SJCRH30 (cell line): ENCODE results near the gene GYPE. TPM values are rescaled to one million over a fixed set of nuclear protein-coding genes. Genes with fewer than 3 reads are reported as not detected.
"Not testable (repeated sequence)": the region's sequence is repeated elsewhere in the genome, so short reads cannot be mapped to it uniquely, and the experiment has no call there.

Experiments used
- DNase-seq, 2 experiments: peaks; one replicate each; pipeline ENCODE4 v3.0.0-alpha.2; 2015 to 2020
- H3K27ac ChIP-seq: fragments of 250-450 bp; sonication (Bioruptor Pico); 2 replicates; pipeline ENCODE4 v1.5.1; 2020; ENCODE audit warnings: mild to moderate bottlenecking, moderate library complexity
- H3K27me3 ChIP-seq: fragments of 250-450 bp; sonication (Bioruptor Pico); 2 replicates; pipeline ENCODE4 v1.5.1; 2020; ENCODE audit warnings: mild to moderate bottlenecking, moderate library complexity
- H3K36me3 ChIP-seq: fragments of 250-450 bp; sonication (Bioruptor Pico); 2 replicates; pipeline ENCODE4 v1.5.1; 2020; ENCODE audit warnings: mild to moderate bottlenecking, moderate library complexity
- H3K4me1 ChIP-seq: fragments of 250-450 bp; sonication (Bioruptor Pico); 2 replicates; pipeline ENCODE4 v1.5.1; 2020; ENCODE audit warnings: mild to moderate bottlenecking, moderate library complexity
- H3K4me3 ChIP-seq: fragments of 250-450 bp; sonication (Bioruptor Pico); 2 replicates; pipeline ENCODE4 v1.5.1; 2020; ENCODE audit warnings: mild to moderate bottlenecking, moderate library complexity
- H3K9me3 ChIP-seq: fragments of 250-450 bp; sonication (Bioruptor Pico); replicated peaks from 2 replicates; pipeline ENCODE4 v1.5.1; 2020; ENCODE audit warnings: mild to moderate bottlenecking, moderate library complexity
- total RNA-seq: library from RNA; depleted of rRNA; stranded (reverse); fragments of >200 nt; shearing (Covaris generic); gene quantifications from 2 replicates; pipeline ENCODE4 v1.2.3, GENCODE V29; 2014

Gene GYPE
- total RNA-seq, 1 experiment from 2014 or later = not detected

GRCh38 chr4:143888189-143888588 lies 17.2 kb downstream of the GYPE start:
- DNase-seq, H3K27me3 ChIP-seq, H3K4me1 ChIP-seq, H3K36me3 ChIP-seq, H3K4me3 ChIP-seq, H3K27ac ChIP-seq, H3K9me3 ChIP-seq: not testable (repeated sequence)

- not testable (repeated sequence) for H3K4me3 ChIP-seq, H3K36me3 ChIP-seq, H3K4me1 ChIP-seq
Observed at GRCh38 chr4:143884965-143885364, 20.4 kb downstream of the GYPE start.

DNA sequence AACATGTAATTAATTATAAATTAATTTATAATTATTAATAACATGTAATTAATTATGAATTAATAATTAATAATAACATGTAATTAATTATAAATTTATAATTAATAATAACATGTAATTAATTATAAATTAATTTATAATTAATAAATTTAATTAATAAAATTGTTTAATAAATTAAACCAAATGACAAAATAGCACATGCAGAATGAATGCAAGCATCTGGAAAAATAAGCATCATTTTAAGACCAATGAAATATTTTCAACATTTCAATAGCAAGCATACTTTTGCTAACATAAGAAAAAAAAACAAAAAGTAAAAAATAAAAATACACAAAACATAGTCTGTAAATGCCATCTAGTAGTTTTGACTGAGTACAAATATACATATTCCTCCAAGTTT lies 21.8 kb downstream of the GYPE start:
- Histone ChIP-seq H3K4me1 (no peaks in the 10 kb centered on the region), H3K27me3 (no peaks in the 10 kb centered on the region), H3K36me3 (no peaks in the 10 kb centered on the region), H3K27ac (no peak overlapping the region), H3K4me3 (no peak overlapping the region), H3K9me3 (no peaks in the 10 kb centered on the region)
- no peak for DNase-seq

More at GRCh38 chr4:143884965-143885364, 20.4 kb downstream of the GYPE start:
- not testable (repeated sequence) for H3K9me3 ChIP-seq, H3K27ac ChIP-seq, H3K27me3 ChIP-seq, DNase-seq

- Histone ChIP-seq H3K27me3 (no peaks in the 10 kb centered on the region), H3K4me1 (no peaks in the 10 kb centered on the region), H3K36me3 (no peaks in the 10 kb centered on the region)
Observed at GRCh38 chr4:143882892-143883291, 22.5 kb downstream of the GYPE start.

GRCh38 chr4:143879561-143879960 lies 25.8 kb downstream of the GYPE start:
- H3K27ac ChIP-seq, H3K4me1 ChIP-seq, H3K9me3 ChIP-seq, H3K4me3 ChIP-seq, H3K27me3 ChIP-seq, DNase-seq, H3K36me3 ChIP-seq: not testable (repeated sequence)

More at GRCh38 chr4:143882892-143883291, 22.5 kb downstream of the GYPE start:
- no peak overlapping the region for H3K27ac ChIP-seq
- no peak overlapping the region for H3K4me3 ChIP-seq
- no peak for DNase-seq
- H3K9me3 ChIP-seq = no peaks in the 10 kb centered on the region

DNA sequence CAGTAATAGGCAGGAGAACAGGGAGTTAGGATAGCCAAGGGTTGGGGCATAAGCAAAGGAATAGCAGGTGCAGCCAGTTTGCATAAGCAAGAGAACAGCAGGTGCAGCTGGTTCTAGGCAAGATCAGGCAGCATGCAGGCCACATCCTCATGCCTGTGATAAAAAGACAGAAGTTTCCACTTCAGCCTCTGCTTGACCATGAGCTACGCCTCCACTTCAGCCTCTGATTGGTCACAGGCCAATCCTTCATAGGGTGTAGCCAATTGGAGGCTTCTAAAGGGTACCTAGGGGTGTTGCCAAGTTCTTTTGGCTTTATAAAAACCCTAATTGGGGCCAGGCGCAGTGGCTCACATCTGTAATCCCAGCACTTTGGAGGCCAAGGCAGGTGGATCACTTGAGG lies 30.0 kb downstream of the GYPE start:
- not testable (repeated sequence) for H3K4me1 ChIP-seq, H3K27me3 ChIP-seq, H3K4me3 ChIP-seq, H3K27ac ChIP-seq, H3K9me3 ChIP-seq, H3K36me3 ChIP-seq, DNase-seq

GRCh38 chr4:143870523-143871268 lies 34.7 kb downstream of the GYPE start:
- not testable (repeated sequence) for H3K4me1 ChIP-seq, H3K27me3 ChIP-seq, H3K36me3 ChIP-seq, H3K27ac ChIP-seq, H3K9me3 ChIP-seq, DNase-seq, H3K4me3 ChIP-seq

GRCh38 chr4:143869925-143870324 lies 35.4 kb downstream of the GYPE start:
- not testable (repeated sequence) for H3K36me3 ChIP-seq, DNase-seq, H3K27ac ChIP-seq, H3K27me3 ChIP-seq, H3K9me3 ChIP-seq, H3K4me3 ChIP-seq, H3K4me1 ChIP-seq

GRCh38 chr4:143862716-143863115 lies 42.6 kb downstream of the GYPE start:
- H3K4me1 ChIP-seq, H3K27me3 ChIP-seq, H3K4me3 ChIP-seq, H3K27ac ChIP-seq, H3K36me3 ChIP-seq, DNase-seq, H3K9me3 ChIP-seq: not testable (repeated sequence)

GRCh38 chr4:143858456-143858855 lies 46.9 kb downstream of the GYPE start:
- Histone ChIP-seq H3K27ac (no peak overlapping the region), H3K27me3 (no peaks in the 10 kb centered on the region), H3K9me3 (no peaks in the 10 kb centered on the region), H3K4me3 (no peak overlapping the region), H3K36me3 (no peaks in the 10 kb centered on the region), H3K4me1 (no peaks in the 10 kb centered on the region)
- DNase-seq = no peak

GRCh38 chr4:143857391-143858336 lies 47.7 kb downstream of the GYPE start:
- not testable (repeated sequence) for H3K4me3 ChIP-seq, H3K4me1 ChIP-seq, H3K9me3 ChIP-seq, DNase-seq, H3K36me3 ChIP-seq, H3K27ac ChIP-seq, H3K27me3 ChIP-seq

- H3K9me3 ChIP-seq, H3K4me3 ChIP-seq, H3K4me1 ChIP-seq, DNase-seq, H3K27me3 ChIP-seq, H3K27ac ChIP-seq, H3K36me3 ChIP-seq: not testable (repeated sequence)
Observed at GRCh38 chr4:143856017-143856557, 49.3 kb downstream of the GYPE start.

DNA sequence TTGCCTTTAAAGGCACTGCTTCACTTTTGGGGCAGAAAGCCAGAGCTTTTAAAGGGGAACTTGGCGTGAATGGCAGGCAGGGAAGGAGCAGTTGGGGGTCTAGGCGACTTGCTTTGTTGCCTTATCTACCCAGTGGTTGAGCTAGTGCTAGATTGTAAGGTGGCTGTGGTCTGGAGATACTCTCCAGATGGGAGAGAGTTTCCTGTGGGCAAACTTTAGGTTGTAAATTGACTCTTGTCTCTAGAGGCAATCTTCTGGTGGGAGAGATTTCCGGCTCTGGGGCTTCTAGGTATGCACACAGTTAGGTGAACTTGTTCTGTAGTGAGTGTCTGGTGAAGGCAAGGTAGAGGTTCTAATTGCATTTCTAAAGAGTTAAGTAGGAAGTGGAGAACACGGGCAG lies 50.7 kb downstream of the GYPE start:
- not testable (repeated sequence) for DNase-seq, H3K27me3 ChIP-seq, H3K36me3 ChIP-seq, H3K27ac ChIP-seq, H3K4me1 ChIP-seq, H3K9me3 ChIP-seq, H3K4me3 ChIP-seq

DNA sequence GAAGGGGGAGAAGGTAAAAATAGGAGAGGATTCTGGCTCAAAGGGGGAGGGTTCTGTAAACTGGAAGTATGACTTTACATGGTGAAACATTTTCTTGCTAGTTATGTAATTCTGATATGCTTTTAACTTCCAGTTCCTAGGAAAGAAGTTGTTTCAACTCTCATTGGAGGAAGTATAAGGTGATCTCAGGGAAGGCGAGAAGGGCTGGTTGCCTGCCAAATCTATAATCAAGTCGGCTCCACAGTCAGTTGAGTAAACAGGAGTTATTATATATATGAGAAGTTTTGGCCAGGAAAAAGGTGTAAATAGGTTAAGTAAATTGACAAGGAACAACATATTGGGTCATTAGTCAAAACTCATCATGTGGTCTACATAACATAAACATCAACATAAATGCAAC lies 56.1 kb downstream of the GYPE start:
- H3K27me3 ChIP-seq, H3K9me3 ChIP-seq, DNase-seq, H3K36me3 ChIP-seq, H3K27ac ChIP-seq, H3K4me3 ChIP-seq, H3K4me1 ChIP-seq: not testable (repeated sequence)

GRCh38 chr4:143843506-143843832 lies 61.9 kb downstream of the GYPE start:
- not testable (repeated sequence) for H3K36me3 ChIP-seq, H3K9me3 ChIP-seq, DNase-seq, H3K27ac ChIP-seq, H3K4me3 ChIP-seq, H3K4me1 ChIP-seq, H3K27me3 ChIP-seq
